NCI-H187 (cell line): ENCODE measurements around the gene UBXN2A.
A peak's percentile ranks its signal among the peaks of the same experiment; 100 is the strongest.

Experiments used
- DNase-seq, 2 experiments: peaks; one replicate each; lab custom pipeline; 2025; lab: John Stamatoyannopoulos, UW

UBXN2A gene, protein sequence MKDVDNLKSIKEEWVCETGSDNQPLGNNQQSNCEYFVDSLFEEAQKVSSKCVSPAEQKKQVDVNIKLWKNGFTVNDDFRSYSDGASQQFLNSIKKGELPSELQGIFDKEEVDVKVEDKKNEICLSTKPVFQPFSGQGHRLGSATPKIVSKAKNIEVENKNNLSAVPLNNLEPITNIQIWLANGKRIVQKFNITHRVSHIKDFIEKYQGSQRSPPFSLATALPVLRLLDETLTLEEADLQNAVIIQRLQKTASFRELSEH

DNA sequence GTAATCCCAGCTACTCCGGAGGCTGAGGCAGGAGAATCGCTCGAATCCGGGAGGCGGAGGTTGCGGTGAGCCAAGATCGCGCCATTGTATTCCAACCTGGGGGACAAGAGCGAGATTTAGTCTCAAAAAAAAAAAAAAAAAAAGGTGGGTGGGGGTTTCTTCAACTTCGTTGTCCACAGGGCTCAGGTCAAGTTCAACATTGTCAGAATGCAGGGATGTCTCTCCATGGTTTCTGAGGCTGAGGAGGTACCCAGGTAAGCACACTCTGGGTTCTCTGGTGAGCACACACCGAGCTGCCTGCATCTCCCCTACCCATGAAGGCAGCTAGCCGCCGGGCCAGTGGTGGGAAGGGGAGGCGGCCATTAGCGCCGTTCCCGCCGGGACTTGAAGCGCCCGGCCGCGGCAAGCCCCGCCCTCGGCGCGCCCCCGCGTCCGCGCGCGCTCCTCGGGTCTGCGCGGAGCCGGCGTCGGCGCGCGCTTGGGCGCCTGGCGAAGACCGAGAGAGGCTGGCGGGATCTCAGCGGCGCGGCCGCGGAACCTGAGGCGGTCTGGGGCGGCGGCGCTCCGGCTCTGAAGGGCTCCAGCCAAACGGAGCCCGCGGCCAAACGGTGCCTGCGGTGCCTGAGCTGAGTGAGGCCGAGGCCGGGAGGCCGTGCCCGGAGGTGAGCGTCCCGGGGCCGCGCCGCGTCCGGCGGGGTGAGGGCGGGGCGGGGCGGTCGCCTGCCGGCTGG, at the start of gene UBXN2A:
Gene UBXN2A, plus strand, starts transcription at position 477 of the 731 bp plus-strand sequence. CDS start 17,852 bp downstream, outside the sequence.
- DNase-seq: peak; percentile 87 to 92

DNA sequence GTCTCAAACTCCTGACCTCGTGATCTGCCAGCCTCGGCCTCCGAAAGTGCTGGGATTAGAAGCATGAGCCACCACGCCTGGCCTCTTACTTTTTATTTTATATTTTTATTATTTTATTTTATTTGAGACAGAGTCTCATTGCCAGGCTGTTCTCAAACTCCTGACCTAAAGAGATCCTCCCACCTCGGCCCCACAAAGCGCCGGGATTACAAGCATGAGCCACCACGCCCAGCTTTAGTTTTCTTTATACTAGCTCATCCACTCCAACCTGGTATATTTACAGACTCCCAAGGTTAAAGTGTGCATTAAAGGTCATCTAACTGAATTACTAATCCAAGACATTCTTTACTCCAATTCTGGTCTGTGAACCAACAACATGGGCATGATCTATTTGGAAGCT, 40.1 kb upstream of the UBXN2A start:
- DNase-seq: no peak

DNA sequence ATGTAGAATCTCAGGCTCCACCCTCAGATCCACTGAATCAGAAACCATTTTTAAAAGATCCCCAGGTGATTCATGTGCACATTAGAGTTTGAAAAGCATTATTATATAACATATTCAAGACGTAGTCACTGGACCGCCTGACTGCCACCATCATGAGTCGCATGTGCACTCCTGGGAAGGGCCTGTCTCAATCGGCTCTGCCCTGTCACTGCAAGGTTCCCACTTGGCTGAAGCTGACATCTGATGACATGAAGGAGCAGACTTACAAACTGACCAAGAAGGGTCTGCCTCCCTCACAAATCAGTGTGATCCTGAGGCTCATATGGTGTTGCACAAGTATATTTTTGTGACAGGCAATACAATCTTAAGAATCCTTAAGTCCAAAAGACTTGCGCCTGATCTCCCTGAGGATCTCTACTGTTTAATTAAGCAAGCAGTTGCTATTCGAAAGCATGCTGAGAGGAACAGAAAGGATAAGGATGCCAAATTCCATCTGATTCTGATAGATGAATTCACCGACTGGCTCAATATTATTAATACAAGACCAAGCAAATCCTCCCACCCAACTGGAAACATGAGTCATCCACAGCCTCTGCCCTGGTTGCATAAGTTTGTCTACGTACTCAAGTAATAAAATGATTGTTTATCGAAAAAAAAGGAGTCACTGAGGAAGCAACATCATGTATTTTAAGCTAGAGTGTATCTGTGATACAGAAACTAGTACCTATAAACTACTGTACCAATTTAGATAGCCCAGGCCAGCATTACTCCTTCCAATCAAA, 39.5 kb upstream of the UBXN2A start:
- no peak for DNase-seq

DNA sequence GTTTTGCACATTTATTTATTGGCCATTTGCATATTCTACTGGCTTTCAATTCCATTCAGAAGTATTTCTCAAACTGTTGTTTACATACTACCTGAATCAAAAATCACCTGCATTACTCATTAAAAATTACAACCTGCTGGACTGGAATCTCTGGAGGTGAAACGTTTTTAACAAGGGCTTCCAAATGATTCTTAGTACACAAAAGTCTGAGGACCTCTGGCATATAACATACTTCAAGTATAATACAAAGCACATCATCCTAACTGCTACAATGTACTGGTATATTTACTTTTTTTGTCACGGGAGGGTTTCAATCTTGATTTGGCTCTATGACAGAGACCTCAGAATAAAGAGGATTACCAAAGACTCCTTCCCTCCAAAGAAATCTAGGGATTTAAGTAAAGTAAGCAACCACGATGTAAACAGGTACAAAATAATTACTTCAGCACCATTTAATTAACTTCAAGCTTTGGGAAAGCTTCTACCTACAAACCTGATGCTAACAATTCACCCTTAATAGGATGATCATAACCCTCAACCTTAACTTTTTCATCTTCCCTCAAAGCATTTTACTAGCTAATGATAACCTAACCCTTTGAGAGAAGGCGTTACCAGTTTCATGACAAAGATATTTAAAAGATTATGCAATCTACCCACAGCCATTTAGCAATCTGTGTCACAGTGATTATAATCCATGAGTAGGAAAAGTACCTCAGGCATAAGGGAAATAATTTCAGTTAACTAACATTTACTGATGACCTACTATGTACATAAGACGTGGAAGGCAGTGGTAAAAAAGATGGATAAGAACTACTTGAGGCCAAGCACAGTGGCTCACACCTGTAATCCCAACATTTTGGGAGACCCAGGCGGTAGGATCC, 38.1 kb upstream of the UBXN2A start:
- DNase-seq: no peak

DNA sequence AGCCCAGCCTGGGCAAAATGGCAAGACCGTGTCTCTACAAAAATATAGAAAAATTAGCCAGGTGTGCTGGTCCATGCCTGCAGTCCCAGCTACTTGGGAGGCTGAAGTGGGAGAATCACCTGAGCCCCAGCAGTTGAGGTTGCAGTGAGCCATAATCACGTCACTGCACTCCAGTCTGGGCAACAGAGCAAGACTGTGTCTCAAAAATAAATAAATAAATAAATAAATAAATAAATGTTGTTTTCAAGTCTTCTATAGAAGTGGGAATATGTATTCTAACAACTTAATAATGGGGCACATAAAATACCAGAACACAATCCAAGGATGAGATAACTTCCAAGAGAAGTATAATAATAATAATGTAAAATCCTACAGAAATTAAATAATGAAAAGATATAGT, 37.2 kb upstream of the UBXN2A start:
- DNase-seq: no peak

DNA sequence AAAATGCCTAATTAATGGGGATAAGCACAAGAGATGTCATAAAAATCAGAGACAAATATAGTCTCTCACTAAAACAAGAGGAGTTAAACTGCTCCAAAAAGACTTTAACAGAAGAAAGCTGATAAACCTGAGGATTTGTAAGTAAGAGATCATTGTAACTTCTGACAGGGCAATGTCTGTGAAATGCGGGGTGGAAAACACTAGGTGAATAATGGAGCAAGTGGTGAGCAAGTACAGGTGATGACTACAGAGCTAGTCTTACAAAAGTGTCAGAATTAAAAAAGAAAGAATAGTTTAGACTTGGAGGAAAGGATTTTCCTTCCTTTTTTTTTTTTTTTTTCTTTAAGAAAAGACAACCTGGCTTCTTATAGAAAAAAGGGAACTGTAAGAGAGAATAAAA, 36.0 kb upstream of the UBXN2A start:
- no peak for DNase-seq

DNA sequence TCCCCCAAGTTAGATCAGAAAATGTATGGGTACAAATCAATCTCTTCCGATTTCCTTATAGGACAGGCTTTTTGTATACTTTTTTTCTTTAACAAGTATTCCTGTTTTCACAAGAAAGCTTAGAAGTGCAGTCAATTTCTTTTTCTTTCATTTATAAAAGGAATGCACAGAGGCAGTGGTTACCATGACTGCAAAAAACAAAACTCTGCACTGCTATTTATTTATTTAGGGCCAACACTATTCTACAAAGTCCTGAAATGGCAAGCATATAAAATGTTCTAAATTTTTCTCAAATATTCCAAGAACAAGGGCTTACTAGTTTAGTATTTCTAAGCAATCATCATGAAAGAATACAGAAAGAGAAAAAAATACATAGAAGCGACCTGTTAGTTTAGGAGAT, 35.6 kb upstream of the UBXN2A start:
- no peak for DNase-seq

DNA sequence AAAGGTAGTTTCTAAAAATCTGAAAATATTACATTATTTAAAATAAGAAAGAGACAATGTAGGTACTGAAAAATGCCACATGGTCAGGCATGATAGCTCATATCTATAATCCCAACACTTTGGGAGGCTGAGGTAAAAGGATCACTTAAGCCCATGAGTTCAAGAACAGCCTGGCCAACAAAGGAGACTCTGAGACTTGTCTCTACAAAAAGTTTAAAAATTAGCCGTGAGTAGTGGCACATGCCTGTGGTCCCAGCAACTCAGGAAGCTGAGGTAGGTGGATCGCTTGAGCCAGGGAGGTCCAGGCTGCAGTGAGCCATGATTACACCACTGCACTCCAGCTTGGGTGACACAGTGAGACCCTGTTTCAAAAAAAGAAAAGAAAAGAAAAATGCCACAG, 35.1 kb upstream of the UBXN2A start:
- DNase-seq: no peak

DNA sequence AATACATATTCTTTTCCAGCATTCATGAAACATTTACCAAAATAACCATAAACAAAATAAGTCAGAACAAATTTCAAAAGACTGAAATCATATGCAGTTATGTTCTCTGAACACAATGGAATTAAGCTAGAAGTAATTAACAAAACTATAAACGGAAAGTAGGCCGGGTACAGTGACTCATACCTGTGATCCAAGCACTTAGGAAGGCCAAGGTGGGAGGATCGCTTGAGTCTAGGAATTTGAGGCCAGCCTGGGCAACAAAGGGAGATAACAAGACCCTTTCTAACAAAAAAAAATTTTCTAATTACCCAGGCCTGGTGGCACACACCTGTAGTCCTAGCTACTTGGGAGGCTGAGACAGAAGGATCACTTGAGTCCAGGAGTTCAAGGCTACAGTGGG, 28.2 kb upstream of the UBXN2A start:
- DNase-seq: no peak

DNA sequence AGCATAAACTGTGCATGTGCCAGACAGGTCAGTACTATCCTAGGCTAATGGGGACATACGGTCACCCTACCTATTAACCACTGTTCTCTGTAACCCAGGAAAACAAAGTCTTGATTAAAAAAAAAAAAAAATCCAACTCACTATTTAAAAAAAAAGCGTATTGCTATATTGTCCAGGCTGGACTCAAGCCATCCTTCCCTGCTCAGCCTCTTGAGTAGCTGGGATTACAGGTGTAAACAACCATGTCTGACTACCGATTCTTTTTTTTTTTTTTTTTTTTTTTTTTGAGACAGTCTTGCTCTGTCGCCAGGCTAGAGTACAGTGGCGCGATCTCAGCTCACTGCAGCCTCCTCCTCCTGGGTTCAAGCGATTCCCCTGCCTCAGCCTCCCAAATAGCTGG, 24.9 kb upstream of the UBXN2A start:
- no peak for DNase-seq

DNA sequence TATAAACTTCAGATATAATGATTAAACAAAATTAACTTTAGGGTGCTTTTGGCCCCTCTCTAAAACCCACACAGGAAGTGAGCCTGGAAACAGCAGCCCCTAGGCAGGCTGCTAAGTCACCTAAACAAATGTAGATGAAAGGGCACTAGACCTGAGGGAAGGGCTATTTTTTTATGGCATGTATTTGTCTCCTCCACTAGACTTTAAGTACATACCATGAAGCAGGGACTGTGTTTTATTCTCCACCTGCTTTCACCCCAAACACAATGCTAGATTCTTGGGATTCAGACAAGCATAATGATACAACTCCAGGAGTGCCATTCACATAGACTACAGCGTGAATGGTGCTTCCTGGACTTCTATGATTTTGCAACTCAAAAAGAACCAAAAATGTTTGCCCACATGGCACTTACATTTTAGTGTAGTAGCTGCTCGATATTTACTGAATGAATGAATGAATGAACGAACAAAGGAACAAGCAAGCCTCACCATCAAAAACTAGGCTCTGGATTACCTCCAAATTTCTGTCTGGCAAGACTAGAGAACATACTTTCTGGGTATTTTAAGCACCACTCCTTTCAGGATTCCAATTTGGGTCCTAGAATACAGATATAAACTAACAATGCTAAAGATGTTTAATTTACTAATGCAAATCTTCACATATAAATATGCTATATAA, 23.4 kb upstream of the UBXN2A start:
- no peak for DNase-seq

DNA sequence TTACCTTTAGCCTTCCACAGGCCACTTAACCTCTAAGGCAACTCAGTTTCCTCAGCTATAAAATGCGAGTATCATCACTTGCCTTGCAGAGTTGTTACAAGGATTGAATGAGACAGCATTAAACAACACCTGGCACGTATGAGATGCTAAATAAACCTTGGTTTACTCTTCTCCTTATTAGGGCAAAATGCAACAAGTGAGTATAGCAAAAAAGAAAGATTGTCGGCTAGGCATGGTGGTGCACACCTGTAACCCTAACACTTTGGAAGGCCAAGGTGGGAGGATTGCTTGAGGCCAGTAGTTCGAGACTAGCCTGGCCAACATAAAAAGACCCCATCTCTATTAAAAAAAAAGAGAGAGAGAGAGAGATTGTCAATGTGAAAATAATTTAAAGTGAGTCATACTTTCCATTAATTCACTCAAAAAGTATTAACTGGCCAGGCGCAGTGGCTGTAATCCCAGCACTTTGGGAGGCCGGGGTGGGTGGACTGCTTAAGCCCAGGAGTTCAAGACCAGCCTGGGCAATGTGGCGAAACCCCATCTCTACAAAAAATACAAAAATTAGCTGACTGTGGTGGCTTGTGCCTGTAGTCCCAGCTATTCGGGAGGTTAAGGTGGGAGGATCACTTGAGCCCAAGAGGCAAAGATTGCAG, 21.3 kb upstream of the UBXN2A start:
- no peak for DNase-seq

DNA sequence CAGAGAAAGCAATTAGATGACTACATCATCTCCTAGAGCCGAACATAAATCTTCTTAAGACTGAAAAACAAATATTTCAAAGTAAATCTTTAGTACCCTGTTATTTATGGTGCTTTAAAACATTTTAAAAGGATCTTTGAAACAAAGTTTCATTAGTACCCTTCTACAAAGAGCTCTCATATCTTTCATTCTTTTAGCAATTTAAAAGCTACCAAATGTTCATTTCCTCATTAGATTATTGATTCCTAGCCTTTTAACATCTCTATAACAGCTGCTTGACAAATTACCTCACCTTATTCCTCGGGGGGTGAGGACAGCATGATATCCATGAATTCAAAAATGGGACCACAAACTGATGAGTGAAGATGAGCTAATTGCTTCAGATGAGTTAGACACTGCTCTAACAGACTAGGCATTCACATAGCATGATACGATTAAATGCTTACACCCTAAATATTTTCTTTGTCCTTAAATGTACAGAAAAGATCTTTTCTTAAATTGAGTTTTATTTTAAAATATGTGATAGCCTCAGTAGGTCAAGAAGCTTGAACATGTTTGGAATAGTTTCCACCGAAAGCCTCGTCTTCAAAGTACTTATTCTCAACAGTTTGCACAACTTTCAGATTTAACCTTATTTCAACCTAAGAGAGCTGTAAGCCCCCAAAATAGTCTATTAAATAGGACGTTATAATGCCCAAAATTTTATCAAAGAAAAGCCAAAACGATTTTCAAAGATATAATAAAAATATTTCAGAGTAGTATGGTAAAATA, 15.5 kb upstream of the UBXN2A start:
- DNase-seq: no peak

DNA sequence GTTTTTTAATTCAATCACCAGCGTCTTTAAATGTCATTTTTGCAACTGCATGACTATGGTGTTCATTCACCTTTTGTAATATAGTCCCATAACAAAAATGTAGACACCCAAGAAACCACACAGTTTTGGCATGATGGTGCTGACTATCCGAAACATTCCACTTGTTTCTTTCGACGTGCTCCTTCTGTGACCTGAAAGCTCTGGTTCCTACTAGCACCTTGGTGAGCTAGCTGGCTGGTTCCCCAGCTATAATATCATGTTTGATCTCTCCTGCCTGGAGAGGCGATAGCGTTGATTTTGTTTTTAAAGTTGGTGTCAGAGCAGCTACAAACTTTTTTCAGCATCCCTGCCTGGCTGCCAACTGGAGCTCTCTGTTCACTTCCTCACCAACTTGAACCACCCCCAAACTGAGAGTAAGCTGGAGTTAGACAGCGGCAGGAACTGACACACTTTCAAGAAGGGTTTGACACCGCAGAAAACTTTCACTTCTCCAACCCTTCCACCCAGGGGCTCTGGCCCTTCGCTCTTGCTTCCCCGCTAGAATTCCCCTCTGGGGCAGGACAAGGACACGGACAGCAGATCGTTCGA, 14.5 kb upstream of the UBXN2A start:
- no peak for DNase-seq

DNA sequence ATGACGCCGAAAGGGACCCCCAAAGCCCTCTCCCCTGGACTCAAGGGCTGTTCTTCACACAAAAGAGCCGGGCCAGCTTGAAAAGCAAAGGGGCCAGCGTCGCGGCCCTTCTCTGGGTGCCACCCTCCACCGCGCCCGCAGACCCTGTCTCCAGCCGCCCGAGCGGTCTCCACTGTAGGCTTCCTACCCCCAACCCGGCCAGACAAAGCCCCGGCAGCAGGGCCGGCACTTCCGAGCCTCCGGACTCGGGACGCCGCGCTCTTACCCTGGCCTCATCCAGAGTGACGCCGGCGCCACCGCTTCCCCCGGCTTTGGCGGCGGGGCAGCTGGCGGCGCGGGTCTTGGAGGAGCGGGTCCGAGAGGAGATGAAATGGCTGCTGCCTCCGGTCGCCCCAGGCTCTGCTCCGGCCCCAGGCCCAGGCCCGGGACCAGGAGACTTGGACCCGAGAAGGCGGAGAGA, 13.9 kb upstream of the UBXN2A start:
- DNase-seq: peak in 1 of 2 experiments; percentile 46

DNA sequence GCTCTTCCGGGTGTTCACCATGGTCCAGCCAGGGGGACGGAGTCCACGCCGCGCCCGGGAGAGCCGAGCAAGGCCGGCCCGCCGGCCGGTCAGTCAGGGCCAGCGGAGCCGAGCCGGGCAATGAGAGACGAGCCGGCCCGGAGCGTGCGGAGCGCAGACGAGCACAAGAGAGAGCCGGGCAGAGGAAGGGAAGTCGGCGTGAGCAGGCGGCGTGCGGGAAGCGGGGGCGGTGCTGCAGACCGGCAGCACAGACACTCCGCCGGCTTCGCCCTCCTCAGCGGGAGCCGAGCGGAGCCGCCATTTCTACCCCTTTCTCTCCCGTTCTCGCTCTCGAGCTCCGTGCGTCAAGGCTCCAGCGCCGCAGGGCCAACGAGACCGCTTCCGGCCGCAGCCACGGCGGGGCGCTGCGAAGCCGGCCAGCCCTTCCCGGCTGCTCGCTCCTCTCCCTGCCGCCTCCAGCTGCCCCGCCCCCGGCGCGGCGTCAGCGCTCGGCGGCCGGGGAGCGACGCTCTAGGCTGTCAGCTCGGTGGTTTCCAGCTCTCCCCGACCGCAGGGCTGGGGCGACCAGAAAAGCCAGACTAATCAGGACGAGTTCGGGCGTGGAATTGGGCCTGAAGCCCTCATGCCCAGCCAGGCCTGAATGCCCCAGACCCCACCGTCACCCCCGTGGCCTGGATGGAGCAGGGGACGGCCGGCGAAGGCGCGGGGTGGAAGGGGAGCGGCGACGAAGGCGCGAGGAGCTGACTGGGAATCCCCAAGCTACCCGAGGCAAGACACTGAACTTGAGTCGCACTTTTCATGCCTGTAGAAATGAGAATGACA, 13.3 kb upstream of the UBXN2A start, which contains the start of gene ATAD2B:
Gene ATAD2B, minus strand, starts transcription at position 374 of the 822 bp plus-strand sequence. Its CDS starts 353 bp downstream, at position 21.
- DNase-seq: peak; percentile 99

DNA sequence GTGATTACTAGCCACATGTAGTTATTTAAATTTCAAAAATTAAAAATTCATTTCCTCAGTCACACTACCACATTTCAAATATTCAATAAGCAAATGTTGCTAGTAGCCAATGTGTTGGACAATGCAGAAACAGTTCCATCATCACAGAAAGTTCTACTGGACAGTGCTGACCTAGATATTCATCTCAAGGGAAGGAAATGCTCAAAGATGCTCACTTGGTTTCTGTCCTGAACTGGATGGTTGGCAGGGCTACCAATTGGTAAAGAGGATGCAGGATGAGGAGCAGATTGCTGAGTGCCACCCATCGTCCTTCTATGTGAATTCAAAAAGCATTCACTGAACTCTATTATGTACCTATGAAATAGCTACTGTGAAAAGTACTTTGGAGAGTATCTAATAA, 6.0 kb upstream of the UBXN2A start:
- no peak for DNase-seq
